H9 (cell line): ENCODE data around the gene PPP1R16B. TPM values are rescaled to one million over a fixed set of nuclear protein-coding genes. Genes with fewer than 3 reads are reported as not detected.

Source experiments
- DNase-seq: peaks from one replicate; pipeline ENCODE4 v3.0.0-alpha.2; 2017
- H2AFZ ChIP-seq: one replicate; pipeline ENCODE4 v1.6.1; 2013; ENCODE audit warnings: mild to moderate bottlenecking, low read length, control low read depth, moderate library complexity
- H2AK5ac ChIP-seq: 2 replicates; pipeline ENCODE4 v1.6.1; 2013; ENCODE audit warnings: low read length, control low read depth, mixed read lengths; ENCODE audit not compliant: insufficient read length
- H2BK120ac ChIP-seq: one replicate; pipeline ENCODE4 v1.6.1; 2013; ENCODE audit warnings: low read depth, mild to moderate bottlenecking, low read length, control low read depth, inconsistent platforms; ENCODE audit not compliant: poor library complexity, severe bottlenecking
- H2BK12ac ChIP-seq: 2 replicates; pipeline ENCODE4 v1.6.1; 2013; ENCODE audit warnings: low read length, control low read depth, mixed read lengths, low read depth; ENCODE audit not compliant: insufficient read length
- H2BK15ac ChIP-seq: 2 replicates; pipeline ENCODE4 v1.6.1; 2013; ENCODE audit warnings: low read depth, low read length, control low read depth
- H2BK20ac ChIP-seq: one replicate; pipeline ENCODE4 v1.6.1; 2013; ENCODE audit warnings: low read depth, mild to moderate bottlenecking, low read length, control low read depth, inconsistent platforms; ENCODE audit not compliant: poor library complexity, severe bottlenecking
- H2BK5ac ChIP-seq: 2 replicates; pipeline ENCODE4 v1.6.1; 2013; ENCODE audit warnings: low read length, control low read depth, mixed read lengths; ENCODE audit not compliant: insufficient read length
- H3K14ac ChIP-seq: 2 replicates; pipeline ENCODE4 v1.6.1; 2013; ENCODE audit warnings: low read length, control low read depth; ENCODE audit not compliant: insufficient read depth
- H3K18ac ChIP-seq: 2 replicates; pipeline ENCODE4 v1.6.1; 2013; ENCODE audit warnings: low read depth, mild to moderate bottlenecking, mixed read lengths, low read length, control low read depth; ENCODE audit not compliant: insufficient read length
- H3K23ac ChIP-seq: 2 replicates; pipeline ENCODE4 v1.6.1; 2013; ENCODE audit warnings: low read length, control low read depth, mixed read lengths, low read depth; ENCODE audit not compliant: insufficient read length
- H3K23me2 ChIP-seq: 2 replicates; pipeline ENCODE4 v1.6.1; 2013; ENCODE audit warnings: low read depth, mild to moderate bottlenecking, mixed read lengths, low read length, control low read depth; ENCODE audit not compliant: insufficient read length, poor library complexity, severe bottlenecking
- H3K27ac ChIP-seq: 2 replicates; pipeline ENCODE4 v1.5.1; 2013; ENCODE audit warnings: low read length, control low read depth, mixed read lengths, low read depth; ENCODE audit not compliant: insufficient read length
- H3K27me3 ChIP-seq: 2 replicates; pipeline ENCODE4 v1.6.1; 2013; ENCODE audit warnings: low read length, control low read depth, inconsistent platforms; ENCODE audit not compliant: insufficient read depth
- H3K4ac ChIP-seq: 2 replicates; pipeline ENCODE4 v1.6.1; 2013; ENCODE audit warnings: low read depth, mild to moderate bottlenecking, control low read depth, inconsistent platforms, low read length, moderate library complexity
- H3K4me1 ChIP-seq: 2 replicates; pipeline ENCODE4 v1.6.1; 2013; ENCODE audit warnings: low read length, control low read depth, inconsistent platforms; ENCODE audit not compliant: insufficient read depth
- H3K4me2 ChIP-seq: 2 replicates; pipeline ENCODE4 v1.6.1; 2013; ENCODE audit warnings: low read length, control low read depth, mixed read lengths; ENCODE audit not compliant: insufficient read length, insufficient read depth
- H3K56ac ChIP-seq: 2 replicates; pipeline ENCODE4 v1.6.1; 2013; ENCODE audit warnings: low read depth, mild to moderate bottlenecking, mixed read lengths, low read length, control low read depth; ENCODE audit not compliant: insufficient read length
- H3K79me1 ChIP-seq: 2 replicates; pipeline ENCODE4 v1.6.1; 2013; ENCODE audit warnings: low read depth, mild to moderate bottlenecking, moderate library complexity, low read length, control low read depth, inconsistent platforms; ENCODE audit not compliant: insufficient read depth, poor library complexity, severe bottlenecking
- H3K79me2 ChIP-seq: 2 replicates; pipeline ENCODE4 v1.6.1; 2013; ENCODE audit warnings: low read length, control low read depth, inconsistent platforms; ENCODE audit not compliant: insufficient read depth
- H3K9ac ChIP-seq: 2 replicates; pipeline ENCODE4 v1.6.1; 2013; ENCODE audit warnings: low read length, control low read depth, mixed read lengths; ENCODE audit not compliant: insufficient read length; ENCODE audit errors: extremely low read depth
- H3K9me3 ChIP-seq: one replicate; pipeline ENCODE4 v1.6.1; 2013; ENCODE audit warnings: low read depth, low read length, inconsistent platforms; ENCODE audit not compliant: control insufficient read depth
- H3T11ph ChIP-seq: one replicate; pipeline ENCODE4 v1.6.1; 2013; ENCODE audit warnings: mild to moderate bottlenecking, low read length, control low read depth, inconsistent platforms
- H4K20me1 ChIP-seq: one replicate; pipeline ENCODE4 v1.6.1; 2013; ENCODE audit not compliant: control insufficient read depth, insufficient read length, insufficient read depth
- H4K5ac ChIP-seq: 2 replicates; pipeline ENCODE4 v1.6.1; 2013; ENCODE audit warnings: low read depth, mild to moderate bottlenecking, mixed read lengths, low read length, control low read depth; ENCODE audit not compliant: insufficient read length
- H4K8ac ChIP-seq: replicated peaks from 2 replicates; pipeline ENCODE4 v1.6.1; 2013; ENCODE audit warnings: low read length, control low read depth, mixed read lengths, low read depth; ENCODE audit not compliant: insufficient read length
- H4K91ac ChIP-seq: 2 replicates; pipeline ENCODE4 v1.6.1; 2013; ENCODE audit warnings: low read depth, mild to moderate bottlenecking, moderate library complexity, mixed read lengths, low read length, control low read depth; ENCODE audit not compliant: insufficient read length
- H3K27ac Mint-ChIP-seq, 3 experiments: 2 replicates in 2 of 3; 3 replicates in 1 of 3; pipeline ENCODE4 v1.8.0; 2020 to 2021; ENCODE audit warnings: mixed read lengths in 3 of 3, mild to moderate bottlenecking in 1 of 3, moderate library complexity in 1 of 3
- H3K27me3 Mint-ChIP-seq: 2 replicates; pipeline ENCODE4 v1.8.0; 2021; ENCODE audit warnings: low read depth, mild to moderate bottlenecking, moderate library complexity, mixed read lengths
- H3K36me3 Mint-ChIP-seq, 3 experiments: 2 replicates in 2 of 3; 3 replicates in 1 of 3; pipeline ENCODE4 v1.8.0; 2020 to 2021; ENCODE audit warnings: low read depth in 3 of 3, mixed read lengths in 3 of 3; ENCODE audit not compliant: insufficient read depth in 1 of 3
- H3K4me1 Mint-ChIP-seq, 2 experiments: 2 replicates each; pipeline ENCODE4 v1.8.0; 2020; ENCODE audit warnings: mixed read lengths in 2 of 2
- H3K4me3 Mint-ChIP-seq, 2 experiments: 2 replicates in 1 of 2; 3 replicates in 1 of 2; pipeline ENCODE4 v1.8.0; 2020 to 2021; ENCODE audit warnings: mild to moderate bottlenecking in 2 of 2, mixed read lengths in 2 of 2, moderate library complexity in 1 of 2
- H3K9me3 Mint-ChIP-seq, 2 experiments: 2 replicates in 1 of 2; 3 replicates in 1 of 2; pipeline ENCODE4 v1.8.0; 2020; ENCODE audit warnings: mild to moderate bottlenecking in 2 of 2, mixed read lengths in 2 of 2, moderate library complexity in 1 of 2
- CTCF ChIP-seq: fragments of 200-600 bp; sonication (generic); conservative IDR thresholded peaks from 3 replicates; pipeline ENCODE4 v1.8.0; 2021; ENCODE audit warnings: antibody characterized with exemption, mild to moderate bottlenecking
- WGBS: extraction: QIAGEN DNeasy Blood & Tissue Kit; methylation state at CpG from one replicate; pipeline ENCODE4 v1.1.7; 2013; ENCODE audit warnings: missing lambda C conversion rate, low lambda C conversion rate, mixed read lengths; ENCODE audit not compliant: insufficient read length; ENCODE audit errors: extremely low coverage; 5-methylcytosine and 5-hydroxymethylcytosine counted together
- total RNA-seq: library from RNA; stranded (reverse); gene quantifications from 2 replicates; pipeline ENCODE4 v1.2.1, GENCODE V29; 2021

PPP1R16B gene
- total RNA-seq, 1 experiment from 2014 or later: 8.2 TPM

GRCh38 chr20:38940644-38941043 lies 135.1 kb downstream of the PPP1R16B start:
- no peak overlapping the region for H4K8ac ChIP-seq
- Mint-ChIP-seq H3K36me3 (peaks cover 31 to 78% (median 76%) of the 10 kb centered on the region in 3 experiments; a peak in 6 of 7 replicates), H3K9me3 (no peaks in the 10 kb centered on the region), H3K4me3 (no peak overlapping the region), H3K27me3 (no peaks in the 10 kb centered on the region), H3K27ac (peak overlapping the region in 1 of 3 experiments; percentile 64; a peak in 1 of 7 replicates), H3K4me1 (peaks cover 13 to 19% of the 10 kb centered on the region in 2 experiments)
- H4K20me1 ChIP-seq: no peaks in the 10 kb centered on the region
- H3K79me2 ChIP-seq: peaks cover 29% of the 10 kb centered on the region; the same call in 1 of the 2 replicates
- no peak overlapping the region for H3K18ac ChIP-seq
- H4K5ac ChIP-seq: no peak overlapping the region
- no peak overlapping the region for H3K9ac ChIP-seq
- H3T11ph ChIP-seq: no peak overlapping the region
- no peak for DNase-seq
- H2AFZ ChIP-seq: no peak overlapping the region
- H4K91ac ChIP-seq: no peak overlapping the region
- no peak overlapping the region for H3K4me2 ChIP-seq
- WGBS: no CpG with 5 or more reads among the region's 5 CpGs
- no peak overlapping the region for H2BK15ac ChIP-seq
- H3K23me2 ChIP-seq: no peaks in the 10 kb centered on the region
- no peak overlapping the region for H3K4ac ChIP-seq
- no peaks in the 10 kb centered on the region for H3K9me3 ChIP-seq
- no peak overlapping the region for H3K56ac ChIP-seq
- no peak for TF ChIP-seq CTCF
- H2BK20ac ChIP-seq: no peak overlapping the region
- peaks cover 3% of the 10 kb centered on the region; the same call in 1 of the 2 replicates for H3K4me1 ChIP-seq
- H2BK5ac ChIP-seq: no peak overlapping the region
- H3K27ac ChIP-seq: no peak overlapping the region
- no peaks in the 10 kb centered on the region for H3K27me3 ChIP-seq
- H2AK5ac ChIP-seq: no peak overlapping the region
- H3K79me1 ChIP-seq: peaks cover 9% of the 10 kb centered on the region
- no peak overlapping the region for H3K14ac ChIP-seq
- H2BK12ac ChIP-seq: no peak overlapping the region
- H3K23ac ChIP-seq: no peak overlapping the region
- no peak overlapping the region for H2BK120ac ChIP-seq
